ENCODE data around the gene FAT3.

- TF ChIP-seq CTCF (IDR thresholded peaks at IDR 0.05), result no peak
- no peak for TF ChIP-seq POLR2AphosphoS5 (IDR thresholded peaks at IDR 0.05)
- no peak for TF ChIP-seq POLR2A (IDR thresholded peaks at IDR 0.05)
Observed at GRCh38 chr11:92224054-92224406, 588 bp upstream of the FAT3 start.
